Chondrocyte (in vitro differentiated cells): ENCODE results near the gene ABHD12. TPM values are rescaled to one million over a fixed set of nuclear protein-coding genes. Genes with fewer than 3 reads are reported as not detected.

Experiments used
- DNase-seq: peaks from one replicate; pipeline ENCODE4 v3.0.0; 2021; ENCODE audit warnings: mixed read lengths, low spot score
- H3K27ac Mint-ChIP-seq: one replicate; pipeline ENCODE4 v1.8.0; 2021; ENCODE audit warnings: mild to moderate bottlenecking, moderate library complexity, mixed read lengths; ENCODE audit not compliant: unreplicated experiment
- H3K27me3 Mint-ChIP-seq: 2 replicates; pipeline ENCODE4 v1.8.0; 2021; ENCODE audit warnings: low read depth, mixed read lengths
- H3K36me3 Mint-ChIP-seq: 2 replicates; pipeline ENCODE4 v1.8.0; 2021; ENCODE audit warnings: low read depth, mixed read lengths
- H3K4me1 Mint-ChIP-seq: 2 replicates; pipeline ENCODE4 v1.8.0; 2021; ENCODE audit warnings: low read depth, mild to moderate bottlenecking, mixed read lengths
- H3K4me3 Mint-ChIP-seq: one replicate; pipeline ENCODE4 v1.8.0; 2021; ENCODE audit warnings: mild to moderate bottlenecking, moderate library complexity, mixed read lengths; ENCODE audit not compliant: unreplicated experiment
- H3K9me3 Mint-ChIP-seq: 2 replicates; pipeline ENCODE4 v1.8.0; 2021; ENCODE audit warnings: low read depth, mixed read lengths
- total RNA-seq: library from RNA; stranded (reverse); gene quantifications from 3 replicates; pipeline ENCODE4 v1.2.1, GENCODE V29; 2021
- TF ChIP-seq, protein P1 (sequence below): fragments of 200-600 bp; sonication (generic); IDR thresholded peaks from 2 replicates; pipeline ENCODE4 v1.5.0; 2021; ENCODE audit warnings: antibody characterized with exemption, mild to moderate bottlenecking, moderate library complexity

ABHD12 gene
- total RNA-seq, 1 donor from 2014 or later = 49.4 TPM

- Mint-ChIP-seq H3K4me3 (no peak overlapping the region), H3K9me3 (no peaks in the 10 kb centered on the region), H3K27me3 (no peaks in the 10 kb centered on the region), H3K27ac (peak overlapping the region; percentile 70), H3K4me1 (peaks cover 9% of the 10 kb centered on the region), H3K36me3 (peaks cover 31% of the 10 kb centered on the region)
- TF ChIP-seq, protein P1, sequence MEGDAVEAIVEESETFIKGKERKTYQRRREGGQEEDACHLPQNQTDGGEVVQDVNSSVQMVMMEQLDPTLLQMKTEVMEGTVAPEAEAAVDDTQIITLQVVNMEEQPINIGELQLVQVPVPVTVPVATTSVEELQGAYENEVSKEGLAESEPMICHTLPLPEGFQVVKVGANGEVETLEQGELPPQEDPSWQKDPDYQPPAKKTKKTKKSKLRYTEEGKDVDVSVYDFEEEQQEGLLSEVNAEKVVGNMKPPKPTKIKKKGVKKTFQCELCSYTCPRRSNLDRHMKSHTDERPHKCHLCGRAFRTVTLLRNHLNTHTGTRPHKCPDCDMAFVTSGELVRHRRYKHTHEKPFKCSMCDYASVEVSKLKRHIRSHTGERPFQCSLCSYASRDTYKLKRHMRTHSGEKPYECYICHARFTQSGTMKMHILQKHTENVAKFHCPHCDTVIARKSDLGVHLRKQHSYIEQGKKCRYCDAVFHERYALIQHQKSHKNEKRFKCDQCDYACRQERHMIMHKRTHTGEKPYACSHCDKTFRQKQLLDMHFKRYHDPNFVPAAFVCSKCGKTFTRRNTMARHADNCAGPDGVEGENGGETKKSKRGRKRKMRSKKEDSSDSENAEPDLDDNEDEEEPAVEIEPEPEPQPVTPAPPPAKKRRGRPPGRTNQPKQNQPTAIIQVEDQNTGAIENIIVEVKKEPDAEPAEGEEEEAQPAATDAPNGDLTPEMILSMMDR = no peak
- DNase-seq = no peak
These were observed 97.1 kb downstream of the ABHD12 start for GRCh38 chr20:25293507-25293906.

DNA sequence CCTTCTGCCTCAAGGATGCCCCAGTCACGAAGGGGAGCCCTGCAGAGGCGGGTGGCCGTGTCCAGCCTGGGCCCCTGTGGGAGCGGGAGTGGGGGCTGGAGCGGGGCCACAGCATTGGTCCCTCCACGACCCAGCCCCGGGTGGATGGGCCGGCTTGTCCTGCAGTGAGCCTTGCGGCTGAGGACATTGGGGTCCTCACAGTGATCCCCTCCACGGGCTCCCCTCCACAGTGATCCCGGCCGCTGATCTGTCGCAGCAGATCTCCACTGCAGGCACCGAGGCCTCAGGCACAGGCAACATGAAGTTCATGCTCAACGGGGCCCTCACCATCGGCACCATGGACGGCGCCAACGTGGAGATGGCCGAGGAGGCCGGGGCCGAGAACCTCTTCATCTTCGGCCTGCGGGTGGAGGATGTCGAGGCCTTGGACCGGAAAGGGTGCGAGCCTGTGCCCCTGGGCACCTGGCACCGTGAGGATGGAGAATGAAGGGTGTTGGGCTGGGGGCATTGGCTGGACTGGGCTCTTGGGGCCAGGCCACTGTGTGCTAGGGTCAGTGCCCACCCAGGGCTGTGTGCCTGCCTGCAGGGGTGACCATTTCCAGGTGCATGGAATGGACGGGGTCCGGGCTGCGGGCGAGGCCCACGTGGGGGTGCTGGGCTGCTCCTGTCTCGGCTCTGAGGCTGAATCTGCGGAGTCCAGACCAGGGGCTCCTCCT is 98.3 kb downstream of the ABHD12 start:
- Mint-ChIP-seq H3K4me3 (no peak overlapping the region), H3K4me1 (peaks cover 9% of the 10 kb centered on the region), H3K36me3 (peaks cover 28% of the 10 kb centered on the region), H3K27me3 (no peaks in the 10 kb centered on the region), H3K9me3 (no peaks in the 10 kb centered on the region), H3K27ac (no peak overlapping the region)
- TF ChIP-seq, protein P1 = no peak
- DNase-seq = no peak

DNA sequence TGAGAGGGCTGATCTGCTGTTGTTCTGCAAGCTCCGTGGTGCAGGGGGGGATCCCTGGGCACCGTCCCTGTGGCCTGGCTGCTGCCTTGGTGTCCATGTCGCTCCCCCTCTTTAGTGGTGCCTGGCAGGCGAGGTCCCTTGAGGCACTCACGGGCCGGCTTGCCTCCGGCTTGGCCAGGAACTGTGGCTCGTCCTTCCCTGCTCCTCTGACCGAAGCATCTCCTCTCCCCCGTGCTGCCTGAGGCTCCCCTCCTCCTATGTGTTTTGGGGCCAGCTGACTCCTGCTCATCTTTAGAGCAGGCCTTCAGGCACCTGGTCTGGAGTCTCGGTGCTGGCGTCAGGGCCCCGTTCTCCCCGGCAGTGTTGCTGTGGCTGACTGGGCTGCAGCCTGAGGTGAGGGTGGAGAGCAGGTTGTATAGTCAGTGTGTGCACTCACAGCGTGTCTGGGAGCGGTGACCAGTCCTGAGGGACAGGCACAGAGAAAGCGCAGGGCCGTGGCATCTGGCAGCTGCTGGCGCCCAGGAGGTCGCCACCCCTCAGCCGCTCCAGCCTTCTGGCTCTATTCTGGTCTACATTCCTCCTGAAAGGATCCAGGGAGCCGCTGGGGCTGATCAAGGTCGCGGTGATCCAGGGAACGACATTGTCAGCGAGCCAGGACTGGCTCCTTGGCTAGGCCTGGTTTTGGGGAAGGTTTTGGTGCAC is 99.1 kb downstream of the ABHD12 start:
- Mint-ChIP-seq H3K9me3 (no peaks in the 10 kb centered on the region), H3K36me3 (peaks cover 34% of the 10 kb centered on the region), H3K4me3 (no peak overlapping the region), H3K27me3 (no peaks in the 10 kb centered on the region), H3K4me1 (peaks cover 9% of the 10 kb centered on the region), H3K27ac (no peak overlapping the region)
- TF ChIP-seq, protein P1 = no peak
- DNase-seq = peak; percentile 92

GRCh38 chr20:25290646-25291431 is 99.8 kb downstream of the ABHD12 start:
- no peak overlapping the region for H3K4me3 Mint-ChIP-seq
- no peak overlapping the region for H3K27ac Mint-ChIP-seq
- H3K36me3 Mint-ChIP-seq = peaks cover 35% of the 10 kb centered on the region
- peak; percentile 90 for DNase-seq
- TF ChIP-seq, protein P1 = no peak
- H3K9me3 Mint-ChIP-seq = no peaks in the 10 kb centered on the region
- H3K27me3 Mint-ChIP-seq = no peaks in the 10 kb centered on the region
- peaks cover 6% of the 10 kb centered on the region for H3K4me1 Mint-ChIP-seq
